Vein endothelial cell (primary cell): ENCODE measurements around the gene C20orf202. TPM values are rescaled to one million over a fixed set of nuclear protein-coding genes. Genes with fewer than 3 reads are reported as not detected.

Experiments used
- total RNA-seq: library from RNA; depleted of rRNA; stranded (reverse); fragments of >200 nt; gene quantifications from 2 replicates; pipeline ENCODE4 v1.2.3, GENCODE V29; 2012

Gene C20orf202
- total RNA-seq, result 0.33 TPM in 1 of 2 replicates, not detected in the other

GRCh38 chr20:1202762-1203504 lies at the start of gene C20orf202:
Gene C20orf202 (plus strand): TSS chr20:1203454. CDS start chr20:1203586, 132 bp downstream.

GRCh38 chr20:1184638-1185315 lies 18.5 kb upstream of the C20orf202 start, which contains the start of gene TMEM74B:
Gene TMEM74B (minus strand): TSS chr20:1184981. CDS start chr20:1183801, 1,180 bp downstream.

GRCh38 chr20:1225783-1226654 lies 22.8 kb downstream of the C20orf202 start, which contains the start of gene RAD21L1:
Gene RAD21L1 (plus strand): TSS chr20:1226044. CDS start chr20:1228454, 2,410 bp downstream.

Other genes starting within 250 kb of the C20orf202 start
- not detected in 2 replicates for gene RSPO4, start 201.1 kb upstream of the C20orf202 start, total RNA-seq
- gene PSMF1, start 84.9 kb upstream of the C20orf202 start, total RNA-seq, result 76.8 and 152 TPM in 2 replicates
- 1.1 and 3.3 TPM in 2 replicates for gene TMEM74B, start 18.5 kb upstream of the C20orf202 start, total RNA-seq
- gene RAD21L1, start 22.6 kb downstream of the C20orf202 start, total RNA-seq, result not detected in 2 replicates
- gene SNPH, start 62.8 kb downstream of the C20orf202 start, total RNA-seq, result 5.3 and 6.2 TPM in 2 replicates
- gene SDCBP2, start 125.7 kb downstream of the C20orf202 start, total RNA-seq, result 4.9 and 6.2 TPM in 2 replicates
- gene FKBP1A, start 189.6 kb downstream of the C20orf202 start, total RNA-seq, result 411 and 427 TPM in 2 replicates